HUES64 (cell line): Measurements from ENCODE around the gene PTPRN2.
"Not testable (repeated sequence)": the region's sequence is repeated elsewhere in the genome, so short reads cannot be mapped to it uniquely, and the experiment has no call there.

Source experiments
- H3K27ac ChIP-seq: 2 replicates; pipeline ENCODE4 v1.7.0; 2013; ENCODE audit warnings: low read depth, low read length, inconsistent platforms
- H3K27me3 ChIP-seq: 2 replicates; pipeline ENCODE4 v1.6.1; 2013; ENCODE audit warnings: mild to moderate bottlenecking, low read length; ENCODE audit not compliant: insufficient read depth
- H3K36me3 ChIP-seq: 2 replicates; pipeline ENCODE4 v1.6.1; 2013; ENCODE audit warnings: mild to moderate bottlenecking, low read length; ENCODE audit not compliant: insufficient read depth
- H3K4me1 ChIP-seq: 2 replicates; pipeline ENCODE4 v1.6.1; 2013; ENCODE audit warnings: mild to moderate bottlenecking, low read length, moderate library complexity; ENCODE audit not compliant: insufficient read depth
- H3K4me3 ChIP-seq: 2 replicates; pipeline ENCODE4 v1.5.1; 2013; ENCODE audit warnings: mild to moderate bottlenecking, low read length, moderate library complexity
- H3K9ac ChIP-seq: 2 replicates; pipeline ENCODE4 v1.6.1; 2013; ENCODE audit warnings: mild to moderate bottlenecking, low read depth, low read length
- H3K9me3 ChIP-seq: 2 replicates; pipeline ENCODE4 v1.6.1; 2013; ENCODE audit warnings: low read depth, low read length; ENCODE audit not compliant: insufficient read depth
- WGBS: fragments of 150-250, 120-280 bp; methylation state at CpG from one replicate; pipeline ENCODE4 v1.1.7; 2013; ENCODE audit warnings: missing lambda C conversion rate; 5-methylcytosine and 5-hydroxymethylcytosine counted together

Gene PTPRN2

GRCh38 chr7:157739031-157739430 lies 848.6 kb downstream of the PTPRN2 start:
- Histone ChIP-seq H3K27me3 (no peaks in the 10 kb centered on the region), H3K36me3 (no peaks in the 10 kb centered on the region)

GRCh38 chr7:157738066-157738460 lies 849.6 kb downstream of the PTPRN2 start:
- WGBS: 82% methylated on average over 11 of the region's 11 CpGs
- H3K4me3 ChIP-seq: no peak overlapping the region
- H3K9me3 ChIP-seq: peaks cover 86% of the 10 kb centered on the region
- H3K4me1 ChIP-seq: no peaks in the 10 kb centered on the region
- no peaks in the 10 kb centered on the region for H3K27me3 ChIP-seq
- H3K9ac ChIP-seq: no peak overlapping the region
- H3K27ac ChIP-seq: no peak overlapping the region
- H3K36me3 ChIP-seq: no peaks in the 10 kb centered on the region

More at GRCh38 chr7:157739031-157739430, 848.6 kb downstream of the PTPRN2 start:
- Histone ChIP-seq H3K9me3 (peaks cover 94% of the 10 kb centered on the region), H3K27ac (no peak overlapping the region), H3K9ac (no peak overlapping the region), H3K4me1 (no peaks in the 10 kb centered on the region), H3K4me3 (no peak overlapping the region)
- WGBS: 88% methylated on average over 8 of the region's 8 CpGs

GRCh38 chr7:157737151-157738065 lies 850.2 kb downstream of the PTPRN2 start:
- Histone ChIP-seq H3K9ac (no peak overlapping the region), H3K9me3 (peaks cover 80% of the 10 kb centered on the region), H3K4me1 (no peaks in the 10 kb centered on the region), H3K36me3 (no peaks in the 10 kb centered on the region), H3K4me3 (no peak overlapping the region), H3K27ac (no peak overlapping the region), H3K27me3 (no peaks in the 10 kb centered on the region)
- 89% methylated on average over 36 of the region's 36 CpGs for WGBS

- H3K9me3 ChIP-seq: peaks cover 69% of the 10 kb centered on the region
- H3K9ac ChIP-seq: no peak overlapping the region
- no peaks in the 10 kb centered on the region for H3K27me3 ChIP-seq
- no peak overlapping the region for H3K4me3 ChIP-seq
- H3K4me1 ChIP-seq: no peaks in the 10 kb centered on the region
- 85% methylated on average over 14 of the region's 14 CpGs for WGBS
- no peak overlapping the region for H3K27ac ChIP-seq
- H3K36me3 ChIP-seq: no peaks in the 10 kb centered on the region
These were observed 851.3 kb downstream of the PTPRN2 start for GRCh38 chr7:157736341-157736740.

- Histone ChIP-seq H3K36me3 (no peaks in the 10 kb centered on the region), H3K9me3 (peaks cover 67% of the 10 kb centered on the region), H3K9ac (no peak overlapping the region), H3K27me3 (no peaks in the 10 kb centered on the region), H3K4me1 (no peaks in the 10 kb centered on the region), H3K4me3 (no peak overlapping the region), H3K27ac (no peak overlapping the region)
- WGBS: 92% methylated on average over 14 of the region's 14 CpGs
These were observed 851.8 kb downstream of the PTPRN2 start for GRCh38 chr7:157735826-157736225.

- H3K27ac ChIP-seq: no peak overlapping the region
- no peak overlapping the region for H3K4me3 ChIP-seq
- no peaks in the 10 kb centered on the region for H3K36me3 ChIP-seq
- 89% methylated on average over 28 of the region's 28 CpGs for WGBS
- no peak overlapping the region for H3K9ac ChIP-seq
- H3K4me1 ChIP-seq: no peaks in the 10 kb centered on the region
- H3K27me3 ChIP-seq: no peaks in the 10 kb centered on the region
- peaks cover 62% of the 10 kb centered on the region for H3K9me3 ChIP-seq
These were observed 852.7 kb downstream of the PTPRN2 start for GRCh38 chr7:157734676-157735640.

- H3K4me3 ChIP-seq, H3K9ac ChIP-seq, H3K4me1 ChIP-seq, H3K27me3 ChIP-seq, H3K36me3 ChIP-seq, H3K27ac ChIP-seq: not testable (repeated sequence)
- peaks cover 62% of the 10 kb centered on the region for H3K9me3 ChIP-seq
- WGBS: 94% methylated on average over 33 of the region's 33 CpGs
These were observed 853.7 kb downstream of the PTPRN2 start for GRCh38 chr7:157733760-157734395.

GRCh38 chr7:157731126-157731525 lies 856.5 kb downstream of the PTPRN2 start:
- 88% methylated on average over 13 of the region's 13 CpGs for WGBS
- no peak overlapping the region for H3K9ac ChIP-seq
- no peak overlapping the region for H3K4me3 ChIP-seq
- H3K27me3 ChIP-seq: no peaks in the 10 kb centered on the region
- no peak overlapping the region for H3K27ac ChIP-seq
- no peaks in the 10 kb centered on the region for H3K4me1 ChIP-seq
- no peaks in the 10 kb centered on the region for H3K36me3 ChIP-seq
- peaks cover 64% of the 10 kb centered on the region for H3K9me3 ChIP-seq

- H3K9ac ChIP-seq: no peak overlapping the region
- H3K9me3 ChIP-seq: peaks cover 60% of the 10 kb centered on the region
- H3K27me3 ChIP-seq: no peaks in the 10 kb centered on the region
- no peak overlapping the region for H3K4me3 ChIP-seq
- WGBS: 93% methylated on average over 15 of the region's 15 CpGs
- H3K36me3 ChIP-seq: no peaks in the 10 kb centered on the region
- H3K27ac ChIP-seq: no peak overlapping the region
- no peaks in the 10 kb centered on the region for H3K4me1 ChIP-seq
These were observed 857.0 kb downstream of the PTPRN2 start for GRCh38 chr7:157730614-157731013.

- Histone ChIP-seq H3K27ac (no peak overlapping the region), H3K36me3 (no peaks in the 10 kb centered on the region), H3K9ac (no peak overlapping the region), H3K4me3 (no peak overlapping the region), H3K4me1 (no peaks in the 10 kb centered on the region), H3K9me3 (peaks cover 58% of the 10 kb centered on the region), H3K27me3 (no peaks in the 10 kb centered on the region)
- WGBS: 74% methylated on average over 11 of the region's 11 CpGs
These were observed 858.1 kb downstream of the PTPRN2 start for GRCh38 chr7:157729566-157729965.
